NCI-H1694 treated with DMSO at 0.1 percent for 48 hours (cell line): ENCODE measurements around the gene CREB3L2.
A peak's percentile ranks its signal among the peaks of the same experiment; 100 is the strongest.
"Not testable (repeated sequence)": the region's sequence is repeated elsewhere in the genome, so short reads cannot be mapped to it uniquely, and the experiment has no call there.

Experiments
- DNase-seq: peaks from one replicate; lab custom pipeline; 2025; lab: John Stamatoyannopoulos, UW

Gene CREB3L2

DNA sequence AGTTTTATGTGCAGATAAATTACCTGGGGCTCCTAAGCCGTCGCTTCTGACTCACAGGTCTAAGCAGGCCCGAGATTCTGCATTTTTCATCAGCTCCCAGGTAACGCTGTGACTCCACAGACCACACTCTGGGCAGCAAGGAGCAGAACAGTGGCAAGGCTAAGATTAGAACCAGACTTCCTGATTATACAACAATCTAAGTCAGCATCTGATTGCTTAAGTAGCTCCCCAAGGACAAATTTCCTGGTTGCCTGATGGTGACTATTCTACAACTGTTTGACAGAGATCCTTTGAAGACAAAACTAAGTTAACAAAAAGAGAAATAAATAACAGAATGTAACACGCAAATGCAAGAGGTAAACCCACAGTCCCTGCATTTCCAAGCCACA is 69.0 kb downstream of the CREB3L2 start:
- DNase-seq, result no peak

DNA sequence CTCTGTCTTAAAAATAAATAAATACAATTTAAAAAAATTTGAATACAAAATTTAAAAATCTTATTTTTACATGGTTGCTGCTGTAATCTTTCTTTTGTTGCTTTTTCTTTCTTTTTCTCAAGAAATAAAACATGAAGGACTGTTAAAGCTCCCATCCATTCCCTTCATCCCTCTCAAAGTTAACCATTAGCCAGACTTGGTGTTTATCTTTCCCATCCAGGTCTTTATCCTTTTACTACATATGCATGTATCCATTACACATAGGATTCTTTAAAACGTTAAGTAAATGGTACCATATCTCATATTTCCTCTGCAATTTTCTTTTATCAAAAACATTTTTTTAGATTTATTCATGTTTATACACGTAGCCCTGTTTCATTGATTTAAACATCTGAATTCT is 70.1 kb downstream of the CREB3L2 start:
- DNase-seq, result no peak

DNA sequence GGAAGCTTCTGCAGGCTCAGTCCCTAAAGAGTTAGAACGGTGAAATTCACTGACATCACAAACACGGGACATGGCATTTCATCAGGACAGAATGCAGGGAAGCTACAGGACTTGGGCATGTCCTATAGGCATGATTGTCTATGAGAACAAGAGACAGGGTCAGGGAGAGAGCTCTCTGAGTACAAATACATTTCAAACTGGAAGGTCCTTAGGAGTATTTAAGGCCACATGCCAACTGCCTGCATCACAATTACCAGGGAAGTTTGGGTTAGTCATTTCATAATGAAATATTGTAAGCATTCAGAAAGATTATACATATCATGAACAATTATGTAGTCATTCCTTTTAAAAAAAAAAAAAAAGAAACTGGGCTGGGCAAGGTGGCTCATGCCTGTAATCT is 71.3 kb downstream of the CREB3L2 start:
- DNase-seq, result no peak

DNA sequence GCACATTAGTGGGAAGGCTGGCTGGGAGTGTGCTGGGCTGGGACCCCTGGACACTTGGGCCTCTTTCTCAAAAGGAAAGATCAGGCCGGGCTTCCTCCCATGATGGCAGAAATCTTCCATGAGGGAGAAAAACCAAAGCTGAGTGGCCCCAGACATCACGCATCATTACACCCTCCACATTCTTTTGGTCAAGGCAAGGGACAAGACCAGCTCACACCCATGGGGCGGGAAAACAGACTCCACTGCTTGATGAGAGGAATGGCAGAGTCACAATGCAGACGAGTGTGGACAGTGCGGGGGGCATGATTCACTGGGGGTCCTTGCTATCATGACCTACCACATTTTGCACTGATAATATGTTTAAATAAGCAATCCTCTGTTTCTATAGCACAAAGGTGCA is 73.3 kb downstream of the CREB3L2 start:
- DNase-seq, result no peak

DNA sequence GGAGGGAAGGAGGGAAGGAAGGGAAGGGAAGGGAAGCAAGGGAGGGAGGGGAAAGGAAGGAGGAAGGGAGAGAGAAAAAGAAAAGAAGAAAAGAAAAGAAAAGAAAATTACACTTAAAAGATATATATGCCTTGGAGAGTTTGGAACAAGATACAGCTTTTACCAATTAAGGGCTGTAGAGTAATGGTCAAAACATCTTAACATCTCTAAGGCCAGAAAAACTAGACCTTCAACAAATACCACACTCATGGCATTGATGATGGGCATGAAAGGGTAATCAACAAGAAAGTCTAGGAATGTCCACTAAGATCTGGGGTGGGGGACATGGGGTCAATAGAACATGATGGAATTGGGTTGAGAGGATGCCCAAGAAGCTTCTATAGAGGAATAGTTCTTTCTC is 74.5 kb downstream of the CREB3L2 start:
- no peak for DNase-seq

DNA sequence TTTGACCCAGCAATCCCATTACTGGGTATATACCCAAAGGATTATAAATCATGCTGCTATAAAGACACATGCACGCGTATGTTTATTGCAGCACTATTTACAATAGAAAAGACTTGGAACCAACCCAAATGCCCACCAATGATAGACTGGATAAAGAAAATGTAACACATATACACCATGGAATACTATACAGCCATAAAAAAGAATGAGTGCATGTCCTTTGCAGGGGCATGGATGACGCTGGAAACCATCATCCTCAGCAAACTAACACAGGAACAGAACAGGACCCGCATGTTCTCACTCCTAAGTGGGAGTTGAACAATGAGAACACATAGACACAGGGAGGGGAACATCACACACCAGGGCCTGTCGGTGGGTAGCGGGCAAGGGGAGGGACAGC is 75.7 kb downstream of the CREB3L2 start:
- not testable (repeated sequence) for DNase-seq

DNA sequence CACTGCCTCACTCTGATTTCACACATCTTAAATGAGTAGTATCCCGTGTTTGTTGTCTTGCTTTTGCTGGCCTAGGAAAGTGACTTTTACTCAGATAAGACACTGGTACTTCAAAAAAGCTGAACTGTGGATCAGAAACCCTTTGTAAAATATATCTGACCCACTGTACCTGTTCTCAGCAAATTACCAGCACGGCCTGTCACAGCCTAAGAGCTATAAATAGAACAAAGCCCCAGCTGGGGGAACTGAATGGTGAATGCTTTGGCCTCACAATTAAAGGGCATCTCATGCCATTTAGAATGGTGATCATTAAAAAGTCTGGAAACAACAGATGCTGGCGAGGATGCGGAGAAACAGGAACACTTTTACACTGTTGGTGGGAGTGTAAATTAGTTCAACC is 76.1 kb downstream of the CREB3L2 start:
- DNase-seq, result no peak

DNA sequence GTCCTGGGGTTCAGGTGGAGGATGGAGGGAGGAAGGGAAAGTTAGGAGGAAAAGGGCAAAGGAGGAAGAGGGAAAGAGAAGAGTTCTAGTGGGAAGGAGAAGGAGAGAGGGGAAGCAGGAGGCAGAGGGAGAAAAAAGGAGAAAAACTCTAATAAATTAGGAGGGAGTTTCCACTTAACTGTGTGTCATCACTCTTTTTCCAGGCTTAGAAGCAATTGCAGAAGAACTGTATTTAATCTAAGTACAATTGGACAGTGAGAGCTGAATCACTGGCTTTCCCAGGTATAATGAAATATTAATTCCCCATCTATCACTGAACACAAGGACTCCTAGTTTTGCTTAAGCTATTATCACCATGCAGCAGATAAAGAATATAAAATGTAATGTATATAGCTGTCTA is 76.8 kb downstream of the CREB3L2 start:
- no peak for DNase-seq

DNA sequence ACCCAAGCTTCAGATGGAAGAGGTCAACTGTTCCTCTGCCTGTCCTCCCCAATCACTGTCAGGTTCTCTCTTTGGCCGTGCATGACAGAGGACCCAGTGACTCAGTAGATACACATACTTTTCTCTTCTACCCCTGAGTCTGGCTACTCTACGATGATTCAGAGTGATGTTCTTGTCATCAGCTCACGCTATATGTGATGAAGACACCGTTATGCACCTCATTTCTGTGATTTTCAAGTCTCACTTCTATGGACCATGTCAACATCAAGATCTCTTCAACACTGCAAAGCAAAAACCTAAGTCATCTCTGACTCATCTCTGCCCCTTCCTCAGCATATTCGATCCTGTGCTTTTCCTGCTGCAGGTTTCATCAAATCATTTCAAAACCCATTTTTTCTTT is 78.5 kb downstream of the CREB3L2 start:
- DNase-seq, result no peak

DNA sequence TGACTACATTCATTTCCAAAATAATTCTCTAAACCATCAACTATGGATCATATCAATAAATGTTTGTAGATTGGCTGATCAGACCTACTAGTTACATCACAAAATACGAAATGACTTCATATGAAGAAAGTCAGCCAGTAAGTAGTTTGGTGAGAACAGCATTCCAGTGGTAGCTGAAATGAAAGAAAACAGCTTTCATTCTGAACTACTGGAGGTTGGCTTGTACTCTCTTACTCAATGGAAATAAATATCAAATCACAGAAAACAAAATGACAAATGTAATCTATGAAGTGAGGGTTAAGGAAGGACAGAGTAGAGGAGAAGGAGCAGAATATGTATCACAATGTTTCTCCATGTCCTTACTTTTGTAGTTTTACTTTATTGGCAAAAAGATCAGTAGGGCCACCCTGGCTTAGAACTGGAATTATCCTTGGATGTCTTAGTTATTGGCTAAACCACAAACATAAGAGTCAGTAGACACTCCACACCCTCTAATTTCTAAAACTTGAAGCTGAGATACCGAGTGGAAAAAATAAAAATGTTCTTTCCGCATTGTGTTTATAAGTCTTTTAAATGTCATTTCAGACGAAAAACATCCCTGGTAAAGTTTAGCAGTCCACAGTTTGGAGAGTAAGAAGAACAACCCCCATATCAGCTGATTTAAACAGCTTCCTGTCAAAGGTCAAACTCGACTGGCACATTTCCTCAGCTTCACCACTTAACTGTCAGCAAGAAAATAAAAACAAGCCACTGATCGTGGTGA is 81.1 kb downstream of the CREB3L2 start:
- DNase-seq, result no peak

DNA sequence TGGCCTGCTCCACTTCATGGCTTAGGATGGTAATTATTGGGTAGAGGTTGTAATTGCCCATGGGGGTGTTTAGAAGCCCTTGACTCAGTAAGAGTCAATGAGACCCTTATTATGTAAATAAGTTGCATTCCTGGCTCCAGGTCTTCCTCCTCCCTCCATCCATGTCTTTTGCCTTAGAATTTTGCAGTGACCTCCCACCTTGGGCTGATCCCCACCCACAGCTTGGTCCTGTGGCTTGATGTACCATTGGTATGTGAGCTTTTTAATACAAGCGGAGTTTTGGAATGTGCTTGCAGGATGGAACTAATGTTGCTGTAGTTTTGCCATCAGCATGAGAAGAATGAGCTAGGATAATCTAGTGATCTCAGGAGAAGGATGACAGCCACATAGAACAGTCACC is 81.9 kb downstream of the CREB3L2 start:
- no peak for DNase-seq

DNA sequence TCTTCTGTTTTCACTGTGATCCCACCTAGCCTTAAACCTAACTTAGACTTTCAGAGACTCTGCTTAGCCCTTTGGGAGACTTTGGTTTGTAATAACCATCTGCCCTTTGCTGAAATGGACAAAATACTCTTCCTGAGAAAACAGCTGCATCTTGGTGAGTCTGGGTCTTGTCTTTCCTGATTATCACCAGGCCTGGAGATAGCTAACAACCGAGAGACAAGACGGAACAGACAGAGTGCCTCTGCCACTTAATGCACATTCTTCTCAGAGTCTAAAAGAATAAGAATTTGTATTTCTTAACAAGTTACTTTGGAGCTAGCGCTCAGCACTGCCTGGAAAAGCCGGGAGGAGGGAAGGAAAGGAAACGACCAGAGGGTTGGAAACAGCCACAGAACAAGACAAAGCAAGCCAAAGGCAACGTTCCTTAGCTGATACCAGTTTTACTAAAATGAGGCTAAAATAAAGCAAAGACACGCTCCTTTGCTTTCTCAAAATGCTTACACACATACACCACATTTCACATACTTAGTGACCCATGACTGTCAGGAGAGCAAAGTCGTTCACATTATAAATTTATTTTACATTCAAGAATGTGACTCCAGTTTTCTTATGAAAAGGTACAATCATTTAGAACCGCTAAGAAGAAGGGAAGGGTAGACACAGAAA is 84.8 kb downstream of the CREB3L2 start:
- no peak for DNase-seq

DNA sequence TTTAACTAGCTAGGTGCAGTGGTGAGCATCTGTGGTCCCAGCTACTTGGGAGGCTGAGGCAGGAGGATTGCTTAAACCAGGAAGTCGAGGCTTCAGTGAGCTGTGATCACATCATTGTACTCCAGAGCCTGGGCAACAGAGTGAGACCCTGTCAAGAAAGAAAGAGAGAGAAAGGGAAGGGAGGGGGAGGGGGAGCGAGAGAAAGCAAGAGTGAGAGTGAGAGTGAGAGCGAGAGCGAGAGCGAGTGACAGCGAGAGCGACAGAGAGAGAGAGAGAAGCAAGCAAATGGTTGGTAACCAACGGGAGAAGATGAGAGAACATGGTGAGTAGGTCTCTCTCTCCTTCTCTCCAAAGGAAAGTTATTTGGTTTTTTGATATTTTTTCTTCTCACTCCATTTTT is 85.3 kb downstream of the CREB3L2 start:
- DNase-seq, result no peak

DNA sequence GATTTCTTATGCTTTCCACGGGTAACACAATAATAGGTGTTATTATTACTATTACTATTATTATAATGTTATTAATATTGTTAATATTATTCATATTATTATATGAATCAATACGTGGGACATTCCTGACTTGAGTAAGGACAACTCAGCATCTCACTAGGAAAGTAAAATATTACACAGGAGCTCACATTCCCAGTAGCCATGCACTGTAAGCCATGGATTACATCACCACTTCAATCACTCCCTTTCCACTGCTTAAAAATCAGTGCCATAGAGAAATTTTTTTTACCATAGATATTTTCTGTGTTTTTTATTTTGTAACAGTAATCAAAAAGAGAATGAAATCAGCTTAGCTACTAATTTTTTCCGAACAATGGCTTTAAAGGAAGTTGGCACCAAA is 86.6 kb downstream of the CREB3L2 start:
- no peak for DNase-seq

DNA sequence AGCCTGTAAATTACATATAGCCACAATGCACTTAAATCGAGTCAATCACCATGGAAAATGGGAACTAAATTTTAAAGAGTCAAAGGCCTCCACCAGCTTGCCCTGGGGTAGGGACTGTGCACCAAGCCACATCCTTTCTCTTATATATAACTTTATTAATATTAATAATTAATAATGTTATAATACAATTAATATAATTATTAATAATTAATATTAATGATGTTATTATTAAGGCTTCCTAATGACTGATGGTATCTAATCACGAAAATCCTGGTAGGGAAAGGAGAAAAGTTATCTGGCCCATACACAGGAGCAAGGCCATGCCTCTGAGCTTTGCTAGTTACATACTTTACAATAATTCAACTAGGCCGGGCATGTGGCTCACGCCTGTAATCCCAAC is 87.9 kb downstream of the CREB3L2 start:
- DNase-seq, result no peak

DNA sequence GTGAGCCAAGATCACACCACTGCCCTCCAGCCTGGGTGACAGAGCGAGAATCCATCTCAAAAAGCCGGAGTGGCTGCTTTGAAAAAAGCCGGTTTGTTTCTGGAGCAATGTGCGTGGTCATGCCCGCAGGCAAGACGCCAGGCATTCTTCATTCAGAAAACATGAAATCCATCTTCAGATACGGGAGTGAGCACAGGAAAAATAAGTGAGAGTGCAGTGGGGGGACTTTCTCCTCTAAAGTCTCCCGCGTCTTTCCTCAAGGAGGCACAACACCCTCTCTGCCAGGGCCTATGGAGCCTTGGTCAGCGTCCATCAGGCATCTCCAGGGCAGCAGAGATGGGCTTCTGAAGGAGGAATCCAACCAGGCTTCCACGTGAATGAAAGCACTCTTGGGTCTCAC is 92.8 kb downstream of the CREB3L2 start:
- DNase-seq, result no peak

DNA sequence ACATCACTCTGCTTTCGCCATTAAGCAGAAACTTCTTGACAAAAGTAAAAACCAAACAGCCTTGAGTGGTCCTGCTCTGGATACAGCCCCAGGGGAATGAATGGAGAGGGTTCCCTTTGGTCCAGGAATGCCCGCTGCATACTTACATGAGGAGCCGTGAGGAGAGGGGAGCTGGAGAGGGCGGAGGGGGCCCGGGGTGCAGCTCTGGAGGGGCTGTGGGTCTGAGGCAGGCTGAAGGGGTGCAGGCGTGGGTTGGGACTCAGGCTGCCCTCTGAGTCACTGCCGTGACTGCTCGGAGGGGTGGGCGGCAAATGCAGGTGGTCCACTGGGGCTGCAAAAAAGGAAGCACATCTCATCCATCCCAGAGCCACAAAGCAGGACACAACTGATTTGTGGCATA is 93.8 kb downstream of the CREB3L2 start:
- DNase-seq, result no peak

DNA sequence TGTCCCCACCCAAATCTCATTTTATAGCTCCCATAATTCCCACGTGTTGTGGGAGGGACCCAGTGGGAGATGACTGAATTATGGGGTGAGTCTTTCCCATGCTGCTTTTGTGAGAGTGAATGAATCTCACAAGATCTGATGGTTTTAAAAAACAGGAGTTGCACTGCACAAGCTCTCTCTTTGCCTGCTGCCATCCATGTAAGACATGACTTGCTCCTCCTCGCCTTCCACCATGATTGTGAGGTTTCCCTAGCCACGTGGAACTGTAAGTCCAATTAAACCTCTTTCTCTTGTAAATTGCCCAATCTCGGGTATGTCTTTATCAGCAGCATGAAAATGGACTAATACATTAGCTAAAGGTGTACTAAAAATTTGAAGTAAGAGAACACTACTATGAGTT is 95.2 kb downstream of the CREB3L2 start:
- DNase-seq, result not testable (repeated sequence)

DNA sequence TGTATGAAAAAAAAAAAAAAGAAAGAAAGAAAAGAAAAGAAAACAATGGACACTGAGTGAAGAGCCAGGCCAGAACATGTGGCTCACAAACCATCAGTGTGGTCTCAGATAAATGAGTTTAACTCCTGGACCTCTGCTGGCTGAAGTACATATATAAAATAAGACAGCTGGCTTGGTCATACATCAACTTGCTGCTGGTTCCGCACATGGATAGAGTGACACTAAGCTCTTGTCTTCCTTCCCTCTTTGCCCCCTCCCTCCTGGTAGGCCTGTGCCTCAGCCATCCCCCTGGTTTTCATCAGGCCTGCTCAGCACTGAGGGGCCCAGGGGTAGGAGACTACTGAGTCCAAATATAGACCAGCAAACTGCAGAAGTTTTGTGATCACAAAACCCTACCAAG is 97.1 kb downstream of the CREB3L2 start:
- no peak for DNase-seq

DNA sequence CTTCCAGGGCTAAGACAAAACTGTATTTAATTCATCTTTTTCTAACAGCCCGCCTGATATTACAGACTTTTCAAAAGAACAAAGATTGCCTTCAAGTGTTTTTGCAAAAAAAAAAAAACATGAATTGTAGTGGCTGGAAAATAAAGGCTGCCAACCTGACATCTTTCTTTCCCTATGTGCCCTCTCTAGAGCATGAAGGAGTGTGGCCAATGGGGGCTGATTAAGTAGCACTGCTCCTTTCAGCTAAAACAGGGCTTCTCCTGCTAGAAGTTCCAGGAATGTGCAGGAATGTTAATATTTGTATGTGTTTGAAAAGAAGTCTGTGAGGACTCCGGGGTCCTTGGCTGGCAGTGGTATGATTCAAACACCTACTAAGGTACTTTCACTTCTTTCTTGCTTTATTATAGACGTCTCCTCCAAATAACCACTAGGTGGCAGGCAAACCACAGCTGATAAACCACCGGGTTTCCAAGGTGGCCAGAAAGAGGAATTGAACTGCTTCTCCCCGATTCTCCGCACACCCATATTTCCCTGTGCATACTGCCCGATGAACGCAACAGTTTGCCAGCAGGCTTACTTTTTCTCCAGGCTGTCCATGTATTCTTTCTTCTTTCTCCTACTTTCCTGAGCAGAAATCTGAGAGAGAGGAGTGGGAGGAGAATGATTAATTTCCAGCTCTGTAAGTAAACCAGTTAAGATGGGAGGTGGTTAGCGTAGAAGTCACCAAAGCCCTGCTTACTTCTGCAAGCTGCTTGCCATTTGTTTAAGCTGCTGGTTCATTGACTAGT is 98.3 kb downstream of the CREB3L2 start:
- peak; percentile 43 for DNase-seq

DNA sequence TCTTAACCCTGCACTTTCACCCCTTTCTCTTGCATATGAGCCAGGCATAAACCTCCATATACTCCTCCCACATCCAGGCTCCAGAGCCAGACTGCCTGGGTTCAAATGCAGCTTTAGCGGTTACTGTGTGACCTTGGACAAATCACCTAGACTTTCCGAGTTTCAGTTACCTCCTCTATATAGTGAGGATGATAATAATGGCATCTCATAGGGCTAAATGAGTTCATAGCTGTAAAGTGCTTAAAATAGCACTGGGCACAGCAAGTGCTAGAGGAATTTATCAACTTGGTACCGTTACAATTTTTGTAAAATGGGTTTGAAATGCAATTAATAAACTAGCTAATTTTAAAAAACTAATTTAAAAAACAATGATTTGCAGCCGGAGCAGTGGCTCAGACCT is 101.7 kb downstream of the CREB3L2 start:
- no peak for DNase-seq

DNA sequence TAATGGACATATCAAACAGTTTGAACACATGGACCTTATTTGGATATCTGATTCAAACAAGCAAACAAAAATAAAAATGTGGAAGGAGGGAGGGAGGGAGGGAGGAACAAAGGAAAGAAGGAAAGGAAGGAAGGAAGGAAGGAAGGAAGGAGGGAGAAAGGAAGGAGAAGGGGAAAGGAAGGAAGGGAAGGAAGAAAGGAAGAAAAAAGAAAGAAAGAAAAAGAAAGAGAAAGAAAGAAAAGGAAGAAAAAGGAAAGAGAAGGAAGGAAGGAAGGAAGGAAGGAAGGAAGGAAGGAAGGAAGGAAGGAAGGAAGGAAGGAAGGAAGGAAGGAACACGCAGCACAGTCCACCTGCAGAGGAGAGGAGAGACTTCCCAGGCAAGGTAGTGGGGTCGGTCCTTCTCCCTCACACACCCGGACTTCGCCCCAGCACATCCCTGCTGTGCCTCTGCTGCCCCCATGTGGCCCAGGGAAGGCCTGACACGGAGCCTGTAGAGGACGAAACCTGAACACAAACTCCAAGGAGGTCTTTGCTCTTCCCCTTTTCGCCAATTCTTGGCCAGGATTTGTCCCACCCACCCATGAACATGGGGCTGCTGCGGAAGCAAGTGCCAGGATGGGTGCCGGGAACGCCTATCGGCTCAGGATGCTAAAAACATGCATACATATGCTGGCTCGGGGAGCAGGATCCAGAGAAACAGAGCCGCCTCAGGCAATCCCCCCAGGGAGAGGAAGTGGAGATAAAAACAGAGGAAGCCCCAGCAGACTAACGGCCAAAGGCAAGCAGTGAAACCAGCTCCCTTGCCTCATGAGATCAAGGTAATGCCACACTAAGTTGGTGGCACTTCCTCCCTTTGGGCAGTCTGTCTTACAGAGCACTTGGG is 102.8 kb downstream of the CREB3L2 start:
- peak; percentile 19 for DNase-seq
